RWPE1 (cell line): ENCODE results near the gene FAM114A1.

Source experiments
- CTCF ChIA-PET: fragments of 350-600 bp; sonication (Branson Sonifier 250); formaldehyde crosslinking; extraction: SDS; loops from one replicate; lab custom pipeline; 2021; lab: Yijun Ruan, JAX
- POLR2A ChIA-PET: fragments of 400-600 bp; formaldehyde crosslinking; extraction: SDS; loops from one replicate; lab custom pipeline; 2020; ENCODE audit warnings: antibody characterized with exemption; ENCODE audit not compliant: low non-redundant PET; lab: Yijun Ruan, JAX
- DNase-seq: peaks from one replicate; pipeline ENCODE4 v3.0.0; 2012; ENCODE audit warnings: low spot score
- H3K27ac ChIP-seq: fragments of 450-650 bp; 2 replicates; pipeline ENCODE4 v1.5.1; 2017
- TF ChIP-seq, protein P1 (sequence below): fragments of 450-650 bp; conservative IDR thresholded peaks from 2 replicates; pipeline ENCODE4 v1.5.1; 2017; ENCODE audit warnings: low read depth, mild to moderate bottlenecking

The FAM114A1 gene

GRCh38 chr4:38837334-38837733 lies 30.3 kb upstream of the FAM114A1 start:
- CTCF ChIA-PET = no interaction called here
- TF ChIP-seq, protein P1, sequence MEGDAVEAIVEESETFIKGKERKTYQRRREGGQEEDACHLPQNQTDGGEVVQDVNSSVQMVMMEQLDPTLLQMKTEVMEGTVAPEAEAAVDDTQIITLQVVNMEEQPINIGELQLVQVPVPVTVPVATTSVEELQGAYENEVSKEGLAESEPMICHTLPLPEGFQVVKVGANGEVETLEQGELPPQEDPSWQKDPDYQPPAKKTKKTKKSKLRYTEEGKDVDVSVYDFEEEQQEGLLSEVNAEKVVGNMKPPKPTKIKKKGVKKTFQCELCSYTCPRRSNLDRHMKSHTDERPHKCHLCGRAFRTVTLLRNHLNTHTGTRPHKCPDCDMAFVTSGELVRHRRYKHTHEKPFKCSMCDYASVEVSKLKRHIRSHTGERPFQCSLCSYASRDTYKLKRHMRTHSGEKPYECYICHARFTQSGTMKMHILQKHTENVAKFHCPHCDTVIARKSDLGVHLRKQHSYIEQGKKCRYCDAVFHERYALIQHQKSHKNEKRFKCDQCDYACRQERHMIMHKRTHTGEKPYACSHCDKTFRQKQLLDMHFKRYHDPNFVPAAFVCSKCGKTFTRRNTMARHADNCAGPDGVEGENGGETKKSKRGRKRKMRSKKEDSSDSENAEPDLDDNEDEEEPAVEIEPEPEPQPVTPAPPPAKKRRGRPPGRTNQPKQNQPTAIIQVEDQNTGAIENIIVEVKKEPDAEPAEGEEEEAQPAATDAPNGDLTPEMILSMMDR = no peak
- no peak overlapping the region for H3K27ac ChIP-seq
- POLR2A ChIA-PET = no interaction called here
- no peak for DNase-seq

- TF ChIP-seq, protein P1 = no peak
Measured at GRCh38 chr4:38837849-38838248, 29.8 kb upstream of the FAM114A1 start.

GRCh38 chr4:38842994-38843393 lies 24.6 kb upstream of the FAM114A1 start:
- TF ChIP-seq, protein P1 = no peak
- DNase-seq = no peak
- no peak overlapping the region for H3K27ac ChIP-seq
- ChIA-PET POLR2A (no interaction called here), CTCF (interaction anchor here (0.6 to 0.7 kb wide), 2 partner anchors 13 to 663 kb away, joined by 3 read pairs; no protein-coding TSS in a partner anchor)

More at GRCh38 chr4:38837849-38838248, 29.8 kb upstream of the FAM114A1 start:
- H3K27ac ChIP-seq = no peak overlapping the region
- CTCF ChIA-PET = no interaction called here
- no peak for DNase-seq
- POLR2A ChIA-PET = no interaction called here

DNA sequence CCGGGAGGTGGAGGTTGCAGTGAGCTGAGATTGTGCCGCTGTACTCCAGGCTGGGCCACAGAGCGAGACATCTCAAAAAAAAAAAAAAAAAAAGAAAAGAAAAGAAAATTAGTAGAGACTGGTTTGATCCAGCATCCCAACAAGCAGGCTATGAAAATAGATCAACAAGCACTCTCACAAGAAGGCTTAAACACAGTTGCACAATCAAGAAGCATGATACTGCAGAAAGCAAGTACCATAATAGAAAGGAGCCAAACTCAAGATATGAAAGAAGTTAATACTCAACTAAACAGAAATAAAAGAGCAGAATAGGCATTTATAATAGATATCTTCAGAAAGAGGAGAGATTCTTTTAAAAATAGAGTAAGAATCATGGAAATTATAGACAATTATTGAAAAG lies 21.6 kb upstream of the FAM114A1 start:
- no peak for DNase-seq
- no peak overlapping the region for H3K27ac ChIP-seq
- ChIA-PET CTCF (no interaction called here), POLR2A (no interaction called here)
- TF ChIP-seq, protein P1 = no peak

- ChIA-PET POLR2A (interaction anchor here (0.6 kb wide), 1 partner anchor 12 kb away, joined by 3 read pairs; no protein-coding TSS in a partner anchor), CTCF (interaction anchor here (0.7 to 1.2 kb wide), 2 partner anchors 11 to 96 kb away, joined by 3 read pairs; no protein-coding TSS in a partner anchor)
- no peak for DNase-seq
- TF ChIP-seq, protein P1 = no peak
- no peak overlapping the region for H3K27ac ChIP-seq
Measured at GRCh38 chr4:38855466-38855865, 12.1 kb upstream of the FAM114A1 start.

DNA sequence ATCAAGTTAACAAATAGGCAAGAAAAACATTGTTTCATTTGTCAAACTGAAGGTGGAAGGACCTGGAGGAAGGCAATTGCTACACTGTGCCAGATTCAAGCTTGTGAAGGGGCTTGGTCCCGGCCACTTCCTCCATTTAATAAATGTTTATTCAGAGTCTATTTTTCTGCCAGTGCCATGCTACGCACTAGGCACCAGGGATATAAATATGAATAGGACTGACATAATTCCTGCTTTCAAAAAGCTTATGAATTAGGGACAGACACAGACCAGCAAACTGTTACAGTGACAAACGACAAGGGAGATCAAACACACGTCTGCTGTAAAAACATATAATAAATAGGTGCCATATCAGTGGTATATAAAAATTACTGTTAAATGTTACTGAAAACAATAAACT lies 11.6 kb upstream of the FAM114A1 start:
- no peak for DNase-seq
- TF ChIP-seq, protein P1 = no peak
- ChIA-PET POLR2A (no interaction called here), CTCF (interaction anchor here (0.5 to 1.2 kb wide), 5 partner anchors 10 to 419 kb away, joined by 3 to 5 read pairs (median 3); no protein-coding TSS in a partner anchor)
- H3K27ac ChIP-seq = no peak overlapping the region
